HG02885 (cell line): ENCODE measurements around the gene SLC30A5.
"Not testable (repeated sequence)": the region's sequence is repeated elsewhere in the genome, so short reads cannot be mapped to it uniquely, and the experiment has no call there.

Experiments used
- ATAC-seq: cut with Tn5 transposase; IDR thresholded peaks from one replicate; pipeline ENCODE4 v1.9.1; 2021; ENCODE audit warnings: mild to moderate bottlenecking; ENCODE audit not compliant: unreplicated experiment, poor library complexity

SLC30A5 gene

DNA sequence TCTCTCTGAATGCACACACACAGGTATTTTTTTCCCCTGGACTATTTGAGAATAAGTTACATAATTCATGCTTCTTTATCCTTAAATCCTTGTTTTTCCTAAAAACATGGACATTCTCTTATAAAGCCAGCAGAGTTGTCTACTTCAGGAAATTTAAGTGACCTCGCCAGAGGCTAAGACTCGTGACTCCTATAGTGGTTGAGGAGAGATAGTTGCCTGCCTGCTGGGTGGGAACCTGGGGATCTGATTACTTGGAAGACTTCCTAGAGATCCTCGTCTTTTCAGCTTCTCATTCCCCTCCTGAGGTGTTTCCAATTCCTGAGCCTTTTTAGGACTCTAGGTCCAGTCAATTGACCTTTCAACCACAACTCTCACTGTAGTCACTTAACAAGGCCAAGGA lies 5.5 kb downstream of the SLC30A5 start:
- no peak for ATAC-seq

DNA sequence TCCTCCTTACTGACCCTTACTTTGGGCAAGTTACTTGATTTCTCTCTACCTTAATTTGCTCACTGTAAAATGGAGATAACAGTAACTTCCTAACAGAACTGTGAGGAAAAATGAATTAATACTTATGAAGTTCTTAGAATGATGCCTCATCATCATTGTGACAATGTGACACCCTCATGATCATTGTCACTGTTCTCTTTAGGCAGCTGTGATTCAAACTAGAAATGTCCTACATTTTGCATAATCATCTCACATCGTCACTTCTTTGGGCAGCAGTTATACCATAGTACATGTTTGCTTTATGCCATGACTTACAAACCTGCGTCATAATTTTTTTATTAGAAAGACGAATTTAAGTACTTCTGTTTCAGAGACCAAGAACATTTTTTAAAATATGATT lies 9.7 kb downstream of the SLC30A5 start:
- no peak for ATAC-seq

DNA sequence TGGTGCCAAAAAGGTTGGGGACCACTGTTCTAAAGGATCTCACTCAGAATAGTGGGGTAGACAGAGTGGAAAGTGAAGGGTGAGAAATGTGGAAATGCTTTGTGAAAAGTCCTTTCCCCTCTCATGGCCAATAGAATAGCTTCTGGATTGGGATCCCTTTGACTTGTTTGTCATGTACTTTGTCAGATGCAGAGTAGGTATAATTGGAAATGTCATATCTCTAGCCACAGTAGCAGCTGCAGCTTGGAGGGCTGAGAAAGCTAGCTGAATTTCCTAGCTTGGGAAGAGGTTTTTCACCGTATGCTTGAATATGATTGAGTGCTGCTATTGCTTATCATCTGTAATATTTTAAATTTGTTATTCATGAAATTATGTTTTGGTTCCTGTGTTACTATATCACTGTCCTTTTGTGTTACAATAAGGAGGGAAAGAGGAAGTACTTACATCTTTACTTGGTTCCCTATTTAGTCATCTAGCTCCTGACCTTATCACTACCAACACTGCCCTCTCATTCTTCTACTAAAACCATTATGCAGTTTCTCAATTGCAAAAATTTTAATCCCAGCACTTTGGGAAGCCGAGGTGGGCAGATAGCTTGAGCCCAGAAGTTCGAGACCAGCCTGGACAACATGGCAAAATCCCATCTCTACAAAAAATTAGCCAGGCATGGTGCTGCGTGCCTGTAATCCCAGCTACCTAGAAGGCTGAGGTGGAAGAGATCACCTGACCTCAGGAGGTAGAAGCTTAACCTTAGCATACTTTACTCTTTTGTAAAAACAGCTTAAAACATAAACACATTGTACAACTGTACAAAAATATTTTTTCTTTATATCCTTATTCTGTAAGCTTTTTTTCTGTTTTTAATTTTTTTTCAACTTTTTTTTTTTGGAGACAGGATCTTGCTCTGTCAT lies 12.4 kb downstream of the SLC30A5 start:
- peak; percentile 97 for ATAC-seq

DNA sequence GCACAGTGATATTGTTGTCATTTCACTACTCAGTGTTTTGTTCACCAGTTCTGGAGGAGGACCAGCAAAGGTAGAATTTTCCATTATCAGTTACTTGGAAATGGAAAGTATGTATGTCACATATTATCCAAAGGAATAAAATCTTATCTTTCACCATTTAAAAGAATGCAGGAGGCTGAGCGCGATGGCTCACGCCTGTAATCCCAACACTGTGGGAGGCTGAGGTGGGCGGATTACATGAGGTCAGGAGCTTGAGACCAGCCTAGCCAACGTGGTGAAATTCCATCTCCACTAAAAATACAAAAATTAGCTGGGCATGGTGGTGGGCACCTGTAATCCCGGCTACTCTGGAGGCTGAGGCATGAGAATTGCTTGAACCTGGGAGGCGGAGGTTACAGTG lies 14.6 kb downstream of the SLC30A5 start:
- not testable (repeated sequence) for ATAC-seq

DNA sequence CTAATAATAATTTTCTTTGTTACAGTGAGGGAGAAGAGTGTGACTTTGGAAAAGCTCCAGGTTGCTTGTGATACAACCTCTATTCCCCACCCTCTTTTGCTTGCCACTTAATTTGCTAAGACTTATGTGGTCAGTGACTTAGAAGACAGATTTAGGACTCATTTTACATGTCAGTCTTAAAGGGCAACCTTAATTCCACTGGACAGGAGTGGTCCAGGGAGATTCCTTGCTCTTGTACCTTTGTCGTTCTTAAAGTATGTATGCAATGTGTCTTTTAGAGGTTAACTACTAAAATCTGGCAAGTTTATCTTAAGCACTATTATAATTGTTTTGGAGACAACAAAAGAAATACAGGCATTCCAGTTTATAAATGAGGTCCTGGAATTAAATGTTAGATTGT lies 20.0 kb downstream of the SLC30A5 start:
- no peak for ATAC-seq

DNA sequence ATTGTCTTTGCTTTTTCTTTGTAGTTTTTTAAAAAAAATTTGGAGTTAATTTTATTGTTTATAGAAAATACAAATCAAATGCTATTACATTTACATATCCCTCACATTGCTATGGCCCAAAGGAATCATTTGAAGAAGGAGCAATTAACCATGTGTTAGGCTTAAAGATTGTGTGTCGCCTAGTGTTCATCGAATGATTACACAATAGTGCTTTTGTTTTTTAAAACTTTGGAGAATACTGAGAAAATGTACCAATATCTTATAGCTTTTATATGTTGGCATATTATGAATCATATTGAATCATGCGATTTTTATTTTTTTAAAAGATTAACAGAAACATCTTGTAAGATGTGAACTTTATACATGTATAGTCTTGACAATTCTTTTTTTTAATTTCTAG lies 21.7 kb downstream of the SLC30A5 start:
- ATAC-seq, result no peak

DNA sequence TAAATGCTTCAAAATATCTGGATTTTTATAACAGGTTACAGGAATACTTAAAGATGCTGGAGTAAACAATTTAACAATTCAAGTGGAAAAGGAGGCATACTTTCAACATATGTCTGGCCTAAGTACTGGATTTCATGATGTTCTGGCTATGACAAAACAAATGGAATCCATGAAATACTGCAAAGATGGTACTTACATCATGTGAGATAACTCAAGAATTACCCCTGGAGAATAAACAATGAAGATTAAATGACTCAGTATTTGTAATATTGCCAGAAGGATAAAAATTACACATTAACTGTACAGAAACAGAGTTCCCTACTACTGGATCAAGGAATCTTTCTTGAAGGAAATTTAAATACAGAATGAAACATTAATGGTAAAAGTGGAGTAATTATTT lies 35.6 kb downstream of the SLC30A5 start:
- ATAC-seq, result no peak

DNA sequence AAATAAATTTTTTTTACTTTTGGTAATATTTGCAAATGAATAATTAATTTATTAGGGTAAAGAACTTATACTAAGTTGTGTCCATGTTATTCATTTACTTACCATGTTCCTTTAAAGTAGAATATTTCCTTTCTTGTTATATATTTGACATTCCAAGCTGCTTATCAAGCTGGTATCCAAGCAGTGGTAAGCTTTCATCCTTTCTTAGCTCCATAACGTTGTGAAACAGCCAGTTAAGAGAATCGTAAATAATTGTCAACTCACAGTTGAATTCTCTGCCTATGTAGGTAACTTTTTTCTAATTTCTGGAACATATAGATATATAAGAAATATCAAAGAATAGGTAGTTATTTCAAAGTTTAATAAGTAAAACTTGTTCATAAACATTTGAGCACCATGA lies 36.4 kb downstream of the SLC30A5 start:
- ATAC-seq, result no peak

DNA sequence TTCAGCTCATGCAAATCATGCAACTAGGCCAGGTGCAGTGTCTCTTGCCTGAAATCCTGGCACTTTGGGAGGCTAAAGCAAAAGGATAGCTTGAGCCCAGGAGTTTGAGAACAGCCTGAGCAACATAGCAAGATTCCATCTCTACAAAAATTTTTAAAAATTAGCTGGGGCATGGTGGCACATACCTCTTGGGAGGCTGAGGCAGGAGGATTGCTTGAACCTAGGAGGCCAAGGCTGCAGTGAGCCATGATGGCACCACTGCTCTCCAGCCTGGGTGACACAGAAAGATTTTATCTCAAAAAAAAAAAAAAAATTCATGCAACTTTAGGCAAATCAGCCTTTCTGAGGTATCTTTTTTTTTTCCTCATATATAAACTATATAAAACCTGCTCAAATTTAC lies 37.5 kb downstream of the SLC30A5 start:
- no peak for ATAC-seq

DNA sequence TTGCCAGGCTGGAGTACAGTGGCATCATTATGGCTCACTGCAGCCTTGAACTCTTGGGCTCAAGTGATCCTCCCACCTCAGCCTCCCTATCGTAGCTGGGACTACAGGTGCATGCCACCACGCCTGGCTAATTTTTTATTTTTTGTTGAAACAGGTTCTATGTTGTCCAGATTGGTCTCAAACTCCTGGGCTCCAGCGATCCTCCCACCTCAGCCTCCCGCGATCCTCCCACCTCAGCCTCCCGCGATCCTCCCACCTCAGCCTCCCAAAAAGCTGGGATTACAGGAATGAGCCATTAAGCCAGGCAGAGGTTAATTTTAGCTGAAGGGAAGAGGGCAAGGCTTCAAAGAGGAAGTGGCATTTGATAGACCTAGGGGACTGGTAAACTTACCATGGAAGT lies 40.3 kb downstream of the SLC30A5 start:
- ATAC-seq, result no peak

DNA sequence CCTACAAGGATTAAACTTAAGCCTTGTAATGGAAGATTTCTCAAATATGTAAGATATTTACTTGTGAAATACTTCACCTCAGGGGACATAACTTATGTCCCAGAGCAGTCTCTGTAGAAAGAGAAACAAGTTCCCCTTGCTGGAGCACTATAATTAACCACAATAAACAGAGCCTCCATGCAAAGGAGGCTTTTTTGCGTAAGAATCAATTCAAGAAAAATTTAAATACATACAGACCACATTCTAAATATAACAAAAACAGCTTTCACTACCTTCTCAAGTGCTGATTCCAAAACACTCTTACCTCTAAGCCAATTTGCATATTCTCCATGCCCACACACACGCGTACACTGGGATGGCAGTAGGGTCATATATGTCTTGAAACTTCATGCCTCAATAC lies 42.5 kb downstream of the SLC30A5 start:
- peak; percentile 96 for ATAC-seq

DNA sequence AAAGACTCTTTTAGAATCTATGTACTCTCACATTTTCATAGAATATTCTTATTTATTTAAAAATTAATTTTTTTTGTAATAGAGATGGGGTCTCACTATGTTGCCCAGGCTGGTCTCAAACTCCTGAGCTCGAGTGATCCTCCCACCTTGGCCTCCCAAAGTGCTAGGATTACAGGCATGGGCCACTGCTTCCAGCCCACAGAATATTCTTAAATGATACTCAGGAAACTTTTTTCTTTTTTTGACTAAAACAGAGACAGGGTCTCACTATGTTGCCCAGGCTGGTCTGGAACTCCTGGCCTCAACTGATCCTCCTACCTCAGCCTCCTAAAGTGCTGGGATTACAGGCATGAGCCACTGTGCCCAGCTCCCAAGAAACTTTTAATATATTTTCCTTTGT lies 43.4 kb downstream of the SLC30A5 start:
- not testable (repeated sequence) for ATAC-seq

DNA sequence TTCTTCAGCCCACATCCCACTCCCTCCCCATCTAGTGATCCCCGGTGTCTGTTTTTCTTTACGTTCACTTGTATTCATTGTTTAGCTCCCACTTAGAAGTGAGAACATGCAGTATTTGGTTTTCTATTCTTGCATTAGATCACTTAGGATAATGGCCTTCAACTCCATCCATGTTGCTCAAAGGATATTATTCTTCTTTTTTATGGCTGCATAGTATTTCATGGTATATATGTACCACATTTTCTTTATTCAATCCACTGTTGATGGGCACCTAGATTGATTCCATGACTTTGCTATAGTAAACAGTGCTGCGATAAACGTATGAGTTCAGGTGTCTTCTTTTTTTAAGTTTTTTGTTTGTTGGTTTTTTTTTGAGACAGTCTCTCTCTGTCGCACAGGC lies 44.0 kb downstream of the SLC30A5 start:
- ATAC-seq, result no peak

DNA sequence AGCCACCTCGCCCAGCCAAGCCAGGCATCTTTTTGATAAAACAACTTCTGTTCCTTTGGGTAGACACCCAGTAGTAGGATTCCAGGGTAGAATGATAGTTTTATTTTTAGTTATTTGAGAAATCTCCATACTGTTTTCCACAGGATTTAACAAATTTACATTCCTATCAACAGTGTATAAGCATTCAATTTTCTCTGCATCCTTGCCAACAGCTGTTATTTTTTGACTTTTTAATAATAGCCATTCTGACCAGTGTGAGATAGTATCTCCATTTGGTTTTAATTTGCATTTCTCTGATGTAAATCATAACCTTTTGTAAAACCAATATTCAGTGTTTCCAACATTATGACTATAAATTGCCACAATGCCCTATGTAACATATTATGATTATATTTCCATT lies 45.0 kb downstream of the SLC30A5 start:
- ATAC-seq, result no peak

DNA sequence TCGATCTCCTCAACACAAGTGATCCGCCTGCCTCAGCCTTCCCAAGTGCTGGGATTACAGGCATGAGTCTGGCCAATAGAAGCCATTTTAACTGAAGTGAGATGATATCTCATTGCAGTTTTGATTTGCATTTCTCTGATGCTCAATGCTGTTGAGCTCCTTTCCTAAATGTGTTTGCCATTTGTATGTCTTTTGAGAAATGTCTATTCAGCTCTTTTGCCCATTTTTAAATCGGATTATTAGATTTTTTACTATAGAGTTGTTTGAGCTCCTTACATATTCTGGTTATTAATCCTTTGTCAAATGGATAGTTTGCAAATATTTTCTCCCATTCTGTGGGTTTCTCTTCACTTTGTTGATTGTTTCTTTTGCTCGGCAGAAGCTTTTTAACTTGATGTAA lies 46.4 kb downstream of the SLC30A5 start:
- ATAC-seq, result not testable (repeated sequence)

DNA sequence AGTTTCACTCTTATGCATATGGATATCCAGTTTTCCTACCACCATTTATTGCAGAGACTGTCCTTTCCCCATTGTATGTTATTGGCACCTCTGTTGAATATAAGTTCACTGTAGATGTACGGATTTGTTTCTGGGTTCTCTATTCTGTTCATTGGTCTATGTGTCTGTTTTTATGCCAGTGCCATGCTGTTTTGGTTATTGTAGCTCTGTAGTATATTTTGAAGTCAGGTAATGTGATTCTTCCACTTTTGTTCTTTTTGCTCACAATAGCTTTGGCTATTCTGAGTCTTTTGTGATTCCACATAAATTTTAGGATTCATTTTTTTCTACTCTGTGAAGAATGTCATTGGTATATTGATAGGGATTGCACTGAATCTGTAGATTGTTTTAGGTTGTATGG lies 47.0 kb downstream of the SLC30A5 start:
- no peak for ATAC-seq

DNA sequence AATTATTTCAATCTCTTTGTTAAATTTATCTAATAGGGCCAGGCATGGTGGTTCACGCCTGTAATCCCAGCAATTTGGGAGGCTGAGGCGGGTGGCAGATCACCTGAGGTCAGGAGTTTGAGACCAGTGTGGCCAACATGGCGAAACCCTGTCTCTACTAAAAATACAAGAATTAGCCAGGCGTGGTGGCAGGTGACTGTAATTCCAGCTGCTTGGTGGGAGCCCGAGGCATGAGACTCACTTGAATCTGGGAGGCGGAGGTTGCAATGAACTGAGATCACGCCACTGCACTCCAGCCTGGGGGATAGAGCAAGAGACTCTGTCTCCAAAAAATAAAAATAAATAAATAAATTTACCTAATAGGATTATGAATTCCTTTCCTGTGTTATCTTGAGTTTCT lies 54.8 kb downstream of the SLC30A5 start:
- ATAC-seq, result not testable (repeated sequence)

DNA sequence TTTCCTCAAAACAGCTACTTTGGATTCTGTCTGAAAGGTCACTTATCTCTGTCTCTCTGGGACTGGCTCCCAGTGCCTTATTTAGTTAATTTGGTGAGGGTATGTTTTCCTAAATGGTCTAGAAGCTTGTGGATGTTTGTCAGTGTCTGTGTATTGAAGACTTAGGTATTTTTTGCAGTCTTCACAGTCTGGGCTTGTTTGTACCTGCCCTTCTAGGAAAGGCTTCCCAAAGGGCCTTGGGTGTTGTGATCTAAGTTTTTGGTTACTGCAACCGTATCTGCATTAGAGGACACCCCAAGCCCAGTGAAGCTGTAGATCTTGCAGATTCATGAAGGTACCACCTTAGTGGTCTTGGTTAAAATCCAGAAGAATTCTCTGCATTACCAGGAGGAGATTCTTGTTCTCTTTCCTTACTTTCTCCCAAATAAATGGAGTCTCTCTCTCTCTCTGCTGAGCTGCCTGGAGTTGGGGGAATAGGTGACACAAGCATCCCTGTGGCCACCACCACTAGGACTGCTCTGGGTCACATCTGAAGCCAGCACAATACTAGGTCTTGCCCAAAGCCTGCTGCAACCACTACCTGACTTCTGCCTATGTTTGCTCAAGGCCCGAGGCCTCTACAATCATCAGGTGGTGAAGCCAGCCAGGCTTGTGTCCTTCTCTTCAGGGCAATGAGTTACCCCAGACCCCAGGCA lies 55.3 kb downstream of the SLC30A5 start:
- no peak for ATAC-seq

DNA sequence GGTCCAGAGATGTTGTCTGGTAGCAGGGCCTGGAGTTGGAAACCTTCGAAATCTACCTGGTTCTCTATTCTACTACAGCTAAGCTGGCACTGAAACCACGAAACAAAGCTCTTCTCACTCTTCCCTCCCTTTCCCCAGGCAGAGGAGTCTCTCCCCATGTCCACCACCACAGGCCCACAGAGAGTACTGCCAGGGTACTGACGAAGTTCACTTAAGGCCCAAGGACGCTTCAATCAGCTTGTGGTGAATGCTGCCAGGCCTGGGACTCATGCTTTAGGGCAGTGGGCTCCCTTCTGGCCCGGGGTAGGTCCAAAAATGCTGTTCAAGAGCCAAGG lies 55.8 kb downstream of the SLC30A5 start:
- ATAC-seq, result no peak

DNA sequence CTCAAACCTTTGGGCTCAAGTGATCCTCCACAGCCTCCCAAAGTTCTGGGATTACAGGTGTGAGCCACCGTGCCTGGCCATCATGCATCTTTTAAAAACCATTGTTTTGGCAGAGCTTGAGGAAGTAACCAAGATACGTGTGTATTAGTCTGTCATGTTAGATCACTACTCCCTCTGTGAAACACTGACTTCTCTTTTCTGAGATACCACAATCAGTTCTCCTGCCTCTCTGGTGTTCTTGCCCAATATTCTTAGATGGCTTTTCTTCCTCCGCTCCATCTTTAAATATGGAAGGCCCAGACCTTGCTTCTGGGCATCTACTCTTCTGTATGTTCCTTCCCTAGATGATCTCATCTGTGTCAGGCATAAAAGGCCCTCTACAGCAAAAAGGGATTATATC lies 58.9 kb downstream of the SLC30A5 start:
- ATAC-seq, result no peak

DNA sequence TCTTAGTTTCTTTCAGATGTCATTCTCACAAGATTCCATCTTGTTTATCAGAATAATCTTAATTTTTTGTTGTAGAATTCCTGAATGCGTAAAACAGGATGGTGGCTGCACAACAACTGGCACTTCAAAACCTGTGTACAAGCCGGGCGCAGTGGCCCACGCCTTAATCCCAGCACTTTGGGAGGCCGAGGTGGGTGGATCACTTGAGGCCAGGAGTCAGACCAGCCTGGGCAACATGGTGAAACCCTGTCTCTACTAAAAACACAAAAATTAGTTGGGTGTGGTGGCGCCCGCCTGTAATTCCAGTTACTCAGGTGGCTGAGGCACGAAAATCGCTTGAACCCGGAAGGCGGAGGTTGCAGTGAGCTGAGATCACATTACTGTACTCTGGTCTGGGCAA lies 62.6 kb downstream of the SLC30A5 start:
- no peak for ATAC-seq

DNA sequence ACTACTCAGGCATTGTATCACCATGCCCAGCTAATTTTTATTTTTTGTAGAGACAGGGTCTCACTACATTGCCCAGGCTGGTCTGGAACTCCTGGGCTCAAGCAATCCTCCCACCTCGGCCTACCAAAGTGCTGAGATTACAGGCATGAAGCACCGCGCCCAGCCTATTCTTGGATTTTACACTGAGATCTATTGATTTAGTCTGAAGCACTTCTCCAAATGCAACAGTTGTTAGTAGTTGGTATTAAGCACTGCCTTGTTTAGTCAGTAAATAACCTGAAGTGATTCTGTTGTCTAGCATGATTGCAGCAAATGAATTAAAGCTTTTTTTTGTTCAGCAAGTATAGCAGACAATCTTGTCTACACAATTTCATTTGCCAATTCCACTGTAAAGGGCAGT lies 64.2 kb downstream of the SLC30A5 start:
- no peak for ATAC-seq
